Measurements from ENCODE around the gene NUCKS1.

Gene NUCKS1

DNA sequence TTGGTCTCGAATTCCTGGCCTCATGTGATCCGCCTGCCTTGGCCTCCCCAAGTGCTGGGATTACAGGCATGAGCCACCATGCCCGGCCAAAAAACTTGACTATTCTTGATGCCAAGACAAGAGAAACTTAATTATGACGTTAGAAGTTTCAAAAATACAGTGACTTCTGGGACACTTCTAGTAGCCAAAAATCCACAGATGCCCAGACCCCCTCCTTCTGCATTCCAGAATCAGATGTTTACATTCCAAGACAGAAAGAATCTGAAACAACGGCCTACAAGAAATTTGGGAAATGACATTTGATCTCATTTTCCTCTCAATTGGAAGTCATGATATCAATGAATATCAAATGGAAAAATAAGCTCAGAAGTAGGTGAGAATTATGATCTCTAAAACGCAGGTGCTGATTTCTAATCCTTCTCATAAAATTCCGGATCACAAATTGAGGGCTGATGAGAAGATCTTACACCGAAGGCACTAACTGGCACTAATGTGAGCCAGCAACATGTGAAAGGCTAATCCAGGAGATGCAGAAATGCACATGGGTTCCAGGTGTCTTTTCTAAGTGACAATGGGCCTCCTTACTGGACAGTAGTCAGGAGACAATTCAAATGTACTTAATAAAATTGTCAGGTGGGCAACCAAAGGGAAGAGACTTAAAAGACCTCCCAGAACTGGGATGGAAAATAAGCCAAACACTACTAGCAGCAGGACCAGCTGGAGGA, 19.8 kb upstream of the NUCKS1 start:
- Histone ChIP-seq H3K14ac (ENCODE audit: low read length) (no peak overlapping the region), H3K79me1 (ENCODE audit: low read depth, low read length) (no peaks in the 10 kb centered on the region), H2BK120ac (ENCODE audit: low read depth, low read length) (no peak overlapping the region), H3K23ac (ENCODE audit: low read depth, low read length, poor library complexity) (no peak overlapping the region), H4K8ac (ENCODE audit: low read depth, low read length) (no peak overlapping the region), H2BK12ac (ENCODE audit: low read length) (no peak overlapping the region), H3K9ac (ENCODE audit: low read depth, low read length, poor library complexity) (no peak overlapping the region), H2AFZ (ENCODE audit: low read length) (no peak overlapping the region), H4K91ac (ENCODE audit: low read depth, low read length, poor library complexity) (no peak overlapping the region), H2BK5ac (ENCODE audit: low read length) (no peak overlapping the region), H3K9me3 (replicated peaks in 1 of 2; ENCODE audit: control insufficient read depth in 2 of 2, insufficient read depth in 1 of 2, low read depth in 1 of 2, low read length in 2 of 2) (no peaks in the 10 kb centered on the region), H3K27me3 (ENCODE audit: control insufficient read depth in 3 of 3, insufficient read depth in 3 of 3, low read depth in 1 of 3, low read length in 3 of 3) (peaks cover 4 to 48% (median 13%) of the 10 kb centered on the region in 3 experiments), H3K36me3 (replicated peaks in 1 of 2; ENCODE audit: control insufficient read depth in 2 of 2, insufficient read depth in 2 of 2, low read length in 2 of 2) (no peaks in the 10 kb centered on the region), H3K4me1 (ENCODE audit: control insufficient read depth in 2 of 2, insufficient read depth in 1 of 2, low read depth in 1 of 2, low read length in 2 of 2) (peaks cover 0 to 5% of the 10 kb centered on the region in 2 donors), H3K27ac (replicated peaks; ENCODE audit: low read length) (no peak overlapping the region), H3K18ac (ENCODE audit: low read length) (no peak overlapping the region), H2AK5ac (ENCODE audit: low read depth, low read length) (no peak overlapping the region), H2BK15ac (ENCODE audit: low read length) (no peak overlapping the region), H3K4me3 (ENCODE audit: low read length in 2 of 2) (no peak overlapping the region), H3K4ac (ENCODE audit: low read length) (no peak overlapping the region), H3K4me2 (ENCODE audit: insufficient read depth, low read length, poor library complexity, severe bottlenecking) (no peak overlapping the region)
- WGBS, 2 donors (ENCODE audit: extremely low coverage in 2 of 2, insufficient read length in 2 of 2, insufficient replicate concordance in 1 of 2): no CpG with 5 or more reads among the region's 8 CpGs
- DNase-seq (ENCODE audit: low spot score): no peak

- Histone ChIP-seq H3K9me3 (replicated peaks in 1 of 2; ENCODE audit: control insufficient read depth in 2 of 2, insufficient read depth in 1 of 2, low read depth in 1 of 2, low read length in 2 of 2) (no peaks in the 10 kb centered on the region), H4K8ac (ENCODE audit: low read depth, low read length) (no peak overlapping the region), H3K4me1 (ENCODE audit: control insufficient read depth in 2 of 2, insufficient read depth in 1 of 2, low read depth in 1 of 2, low read length in 2 of 2) (peaks cover 0 to 2% of the 10 kb centered on the region in 2 donors), H3K27me3 (ENCODE audit: control insufficient read depth in 3 of 3, insufficient read depth in 3 of 3, low read depth in 1 of 3, low read length in 3 of 3) (peaks cover 0 to 27% (median 0%) of the 10 kb centered on the region in 3 experiments), H2BK5ac (ENCODE audit: low read length) (no peak overlapping the region), H3K14ac (ENCODE audit: low read length) (no peak overlapping the region), H2AFZ (ENCODE audit: low read length) (no peak overlapping the region), H3K4me2 (ENCODE audit: insufficient read depth, low read length, poor library complexity, severe bottlenecking) (no peak overlapping the region), H2BK120ac (ENCODE audit: low read depth, low read length) (no peak overlapping the region), H3K4ac (ENCODE audit: low read length) (no peak overlapping the region), H3K4me3 (ENCODE audit: low read length in 2 of 2) (no peak overlapping the region), H2BK12ac (ENCODE audit: low read length) (no peak overlapping the region), H3K18ac (ENCODE audit: low read length) (no peak overlapping the region), H2BK15ac (ENCODE audit: low read length) (no peak overlapping the region), H3K36me3 (replicated peaks in 1 of 2; ENCODE audit: control insufficient read depth in 2 of 2, insufficient read depth in 2 of 2, low read length in 2 of 2) (no peaks in the 10 kb centered on the region), H3K79me1 (ENCODE audit: low read depth, low read length) (no peaks in the 10 kb centered on the region), H3K9ac (ENCODE audit: low read depth, low read length, poor library complexity) (no peak overlapping the region), H4K91ac (ENCODE audit: low read depth, low read length, poor library complexity) (no peak overlapping the region), H2AK5ac (ENCODE audit: low read depth, low read length) (no peak overlapping the region), H3K23ac (ENCODE audit: low read depth, low read length, poor library complexity) (no peak overlapping the region), H3K27ac (replicated peaks; ENCODE audit: low read length) (no peak overlapping the region)
- no peak for DNase-seq (ENCODE audit: low spot score)
- no CpG with 5 or more reads among the region's 3 CpGs for WGBS, 2 donors (ENCODE audit: extremely low coverage in 2 of 2, insufficient read length in 2 of 2, insufficient replicate concordance in 1 of 2)
Measured at GRCh38 chr1:205767248-205767647, 17.3 kb upstream of the NUCKS1 start.

DNA sequence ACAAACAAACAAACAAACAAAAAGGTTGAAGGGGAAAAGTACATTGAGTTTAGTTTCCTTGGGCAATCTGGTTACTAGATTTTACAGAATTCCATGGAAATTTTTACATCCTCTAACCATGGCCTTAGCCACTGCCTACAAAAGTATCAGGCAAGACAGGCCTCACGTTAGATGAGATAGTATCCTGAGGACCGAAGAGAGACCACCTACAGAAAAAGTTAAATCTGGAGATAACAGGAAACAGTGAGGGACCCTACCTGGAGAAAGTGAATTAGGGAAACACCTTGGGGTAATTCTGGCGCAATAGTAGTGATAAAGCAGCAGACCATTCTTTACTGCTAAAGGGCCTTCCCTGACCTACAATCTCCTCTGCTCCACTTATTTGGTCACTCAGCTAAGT, 16.6 kb upstream of the NUCKS1 start:
- H2AK5ac ChIP-seq (ENCODE audit: low read depth, low read length): no peak overlapping the region
- H3K14ac ChIP-seq (ENCODE audit: low read length): no peak overlapping the region
- no peak overlapping the region for H3K23ac ChIP-seq (ENCODE audit: low read depth, low read length, poor library complexity)
- H3K9me3 ChIP-seq (replicated peaks in 1 of 2; ENCODE audit: control insufficient read depth in 2 of 2, insufficient read depth in 1 of 2, low read depth in 1 of 2, low read length in 2 of 2): no peaks in the 10 kb centered on the region
- no peaks in the 10 kb centered on the region for H3K36me3 ChIP-seq (replicated peaks in 1 of 2; ENCODE audit: control insufficient read depth in 2 of 2, insufficient read depth in 2 of 2, low read length in 2 of 2)
- H2BK15ac ChIP-seq (ENCODE audit: low read length): no peak overlapping the region
- H3K4me2 ChIP-seq (ENCODE audit: insufficient read depth, low read length, poor library complexity, severe bottlenecking): no peak overlapping the region
- no peak overlapping the region for H4K8ac ChIP-seq (ENCODE audit: low read depth, low read length)
- no peak overlapping the region for H2BK120ac ChIP-seq (ENCODE audit: low read depth, low read length)
- H3K9ac ChIP-seq (ENCODE audit: low read depth, low read length, poor library complexity): no peak overlapping the region
- no peak overlapping the region for H2BK5ac ChIP-seq (ENCODE audit: low read length)
- DNase-seq (ENCODE audit: low spot score): no peak
- no peak overlapping the region for H3K4ac ChIP-seq (ENCODE audit: low read length)
- no peak overlapping the region for H2AFZ ChIP-seq (ENCODE audit: low read length)
- no peak overlapping the region for H3K27ac ChIP-seq (replicated peaks; ENCODE audit: low read length)
- H3K79me1 ChIP-seq (ENCODE audit: low read depth, low read length): no peaks in the 10 kb centered on the region
- H3K4me3 ChIP-seq (ENCODE audit: low read length in 2 of 2): no peak overlapping the region
- no peak overlapping the region for H3K18ac ChIP-seq (ENCODE audit: low read length)
- no peak overlapping the region for H2BK12ac ChIP-seq (ENCODE audit: low read length)
- H3K27me3 ChIP-seq (ENCODE audit: control insufficient read depth in 3 of 3, insufficient read depth in 3 of 3, low read depth in 1 of 3, low read length in 3 of 3): peaks cover 0 to 23% (median 0%) of the 10 kb centered on the region in 3 experiments
- WGBS, 2 donors (ENCODE audit: extremely low coverage in 2 of 2, insufficient read length in 2 of 2, insufficient replicate concordance in 1 of 2): no CpG with 5 or more reads among the region's 3 CpGs
- peaks cover 0 to 2% of the 10 kb centered on the region in 2 donors for H3K4me1 ChIP-seq (ENCODE audit: control insufficient read depth in 2 of 2, insufficient read depth in 1 of 2, low read depth in 1 of 2, low read length in 2 of 2)
- H4K91ac ChIP-seq (ENCODE audit: low read depth, low read length, poor library complexity): no peak overlapping the region

DNA sequence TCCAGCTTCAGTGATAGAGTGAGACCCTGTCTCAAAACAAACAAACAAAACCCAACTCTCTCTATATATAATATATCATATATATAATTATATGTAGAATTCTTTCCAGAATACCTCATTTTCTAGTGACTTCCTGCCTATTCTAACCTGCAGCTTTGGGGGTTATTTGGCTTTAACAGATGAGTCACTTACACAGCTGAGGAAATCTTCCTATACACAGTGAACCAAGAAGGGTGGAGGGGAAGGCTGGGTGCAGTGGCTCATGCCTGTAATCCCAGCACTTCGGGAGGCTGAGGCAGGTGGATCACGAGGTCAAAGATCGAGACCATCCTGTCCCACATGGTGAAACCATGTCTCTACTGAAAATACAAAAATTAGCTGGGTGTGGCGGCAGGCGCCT, 16.1 kb upstream of the NUCKS1 start:
- H3K9me3 ChIP-seq (replicated peaks in 1 of 2; ENCODE audit: control insufficient read depth in 2 of 2, insufficient read depth in 1 of 2, low read depth in 1 of 2, low read length in 2 of 2): no peaks in the 10 kb centered on the region
- no peak overlapping the region for H4K91ac ChIP-seq (ENCODE audit: low read depth, low read length, poor library complexity)
- no peak overlapping the region for H2BK120ac ChIP-seq (ENCODE audit: low read depth, low read length)
- no peak overlapping the region for H4K8ac ChIP-seq (ENCODE audit: low read depth, low read length)
- no peak overlapping the region for H3K18ac ChIP-seq (ENCODE audit: low read length)
- H2BK12ac ChIP-seq (ENCODE audit: low read length): no peak overlapping the region
- DNase-seq (ENCODE audit: low spot score): no peak
- H3K27me3 ChIP-seq (ENCODE audit: control insufficient read depth in 3 of 3, insufficient read depth in 3 of 3, low read depth in 1 of 3, low read length in 3 of 3): peaks cover 0 to 23% (median 0%) of the 10 kb centered on the region in 3 experiments
- no peak overlapping the region for H3K4me2 ChIP-seq (ENCODE audit: insufficient read depth, low read length, poor library complexity, severe bottlenecking)
- no peak overlapping the region for H2BK15ac ChIP-seq (ENCODE audit: low read length)
- no peak overlapping the region for H2BK5ac ChIP-seq (ENCODE audit: low read length)
- H3K4me1 ChIP-seq (ENCODE audit: control insufficient read depth in 2 of 2, insufficient read depth in 1 of 2, low read depth in 1 of 2, low read length in 2 of 2): peaks cover 0 to 2% of the 10 kb centered on the region in 2 donors
- H3K79me1 ChIP-seq (ENCODE audit: low read depth, low read length): no peaks in the 10 kb centered on the region
- H3K4me3 ChIP-seq (ENCODE audit: low read length in 2 of 2): no peak overlapping the region
- no peak overlapping the region for H3K9ac ChIP-seq (ENCODE audit: low read depth, low read length, poor library complexity)
- no peak overlapping the region for H3K14ac ChIP-seq (ENCODE audit: low read length)
- no peaks in the 10 kb centered on the region for H3K36me3 ChIP-seq (replicated peaks in 1 of 2; ENCODE audit: control insufficient read depth in 2 of 2, insufficient read depth in 2 of 2, low read length in 2 of 2)
- no CpG with 5 or more reads among the region's 5 CpGs for WGBS, 2 donors (ENCODE audit: extremely low coverage in 2 of 2, insufficient read length in 2 of 2, insufficient replicate concordance in 1 of 2)
- H3K4ac ChIP-seq (ENCODE audit: low read length): no peak overlapping the region
- no peak overlapping the region for H2AK5ac ChIP-seq (ENCODE audit: low read depth, low read length)
- H3K23ac ChIP-seq (ENCODE audit: low read depth, low read length, poor library complexity): no peak overlapping the region
- no peak overlapping the region for H3K27ac ChIP-seq (replicated peaks; ENCODE audit: low read length)
- no peak overlapping the region for H2AFZ ChIP-seq (ENCODE audit: low read length)
